Uterus (tissue), 2 donors: ENCODE data around the gene CCNB1IP1.

Source experiments
- POLR2A ChIP-seq, 2 donors: fragments of 450-650 bp; IDR thresholded peaks; one replicate each; pipeline ENCODE4 v1.6.1; 2016; ENCODE audit warnings: antibody characterized with exemption in 2 of 2, mild to moderate bottlenecking in 1 of 2, moderate library complexity in 1 of 2
- TF ChIP-seq, protein P1 (sequence below), 4 experiments: fragments of 200-600 bp in 2 of 4; fragments of 450-650 bp in 2 of 4; sonication (generic) in 2 of 4; IDR thresholded peaks; one replicate each; pipeline ENCODE4 v1.5.1; 2016 to 2019; ENCODE audit warnings: antibody characterized with exemption in 4 of 4, mild to moderate bottlenecking in 2 of 4, moderate library complexity in 1 of 4

DNA sequence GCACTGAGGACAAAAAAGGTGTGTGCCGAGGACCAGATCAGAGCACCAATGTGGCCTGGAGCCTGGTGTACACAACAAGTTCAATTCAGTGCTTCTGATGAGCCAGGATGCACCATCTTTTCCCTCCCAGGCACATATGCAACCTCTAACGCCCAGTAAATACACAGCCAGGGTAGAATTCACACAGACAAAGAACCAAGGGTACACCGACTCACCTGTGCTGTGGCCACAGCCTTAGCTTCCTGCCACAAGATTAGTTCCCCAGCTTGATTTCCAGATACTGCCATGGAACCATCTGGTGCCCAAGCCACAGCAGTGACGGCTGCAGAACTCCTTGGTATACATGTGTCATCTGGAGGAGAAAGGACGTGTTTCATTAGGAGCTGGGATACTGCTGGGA lies 39.7 kb upstream of the CCNB1IP1 start:
- TF ChIP-seq, protein P1, sequence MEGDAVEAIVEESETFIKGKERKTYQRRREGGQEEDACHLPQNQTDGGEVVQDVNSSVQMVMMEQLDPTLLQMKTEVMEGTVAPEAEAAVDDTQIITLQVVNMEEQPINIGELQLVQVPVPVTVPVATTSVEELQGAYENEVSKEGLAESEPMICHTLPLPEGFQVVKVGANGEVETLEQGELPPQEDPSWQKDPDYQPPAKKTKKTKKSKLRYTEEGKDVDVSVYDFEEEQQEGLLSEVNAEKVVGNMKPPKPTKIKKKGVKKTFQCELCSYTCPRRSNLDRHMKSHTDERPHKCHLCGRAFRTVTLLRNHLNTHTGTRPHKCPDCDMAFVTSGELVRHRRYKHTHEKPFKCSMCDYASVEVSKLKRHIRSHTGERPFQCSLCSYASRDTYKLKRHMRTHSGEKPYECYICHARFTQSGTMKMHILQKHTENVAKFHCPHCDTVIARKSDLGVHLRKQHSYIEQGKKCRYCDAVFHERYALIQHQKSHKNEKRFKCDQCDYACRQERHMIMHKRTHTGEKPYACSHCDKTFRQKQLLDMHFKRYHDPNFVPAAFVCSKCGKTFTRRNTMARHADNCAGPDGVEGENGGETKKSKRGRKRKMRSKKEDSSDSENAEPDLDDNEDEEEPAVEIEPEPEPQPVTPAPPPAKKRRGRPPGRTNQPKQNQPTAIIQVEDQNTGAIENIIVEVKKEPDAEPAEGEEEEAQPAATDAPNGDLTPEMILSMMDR (IDR thresholded peaks at IDR 0.05): no peak
- no peak for TF ChIP-seq POLR2A (IDR thresholded peaks at IDR 0.05)
